Left kidney (tissue), 2 donors: Measurements from ENCODE around the gene ARMC5. TPM values are rescaled to one million over a fixed set of nuclear protein-coding genes. Genes with fewer than 3 reads are reported as not detected.
"Not testable (repeated sequence)": the region's sequence is repeated elsewhere in the genome, so short reads cannot be mapped to it uniquely, and the experiment has no call there.

Experiments used
- DNase-seq: peaks from one replicate; pipeline ENCODE4 v3.0.0-alpha.2; 2013
- polyA plus RNA-seq: library from polyadenylated mRNA; unstranded; fragments of 120-200 nt; gene quantifications from one replicate; pipeline ENCODE4 v1.2.1, GENCODE V29; 2013; ENCODE audit not compliant: insufficient read length

The ARMC5 gene
- polyA plus RNA-seq, 1 donor, result 10.5 TPM

GRCh38 chr16:31430380-31431052, 28.8 kb upstream of the ARMC5 start:
- no peak for DNase-seq

- no peak for DNase-seq
Measured at GRCh38 chr16:31435341-31436220, 23.7 kb upstream of the ARMC5 start.

GRCh38 chr16:31436221-31437045, 22.9 kb upstream of the ARMC5 start:
- no peak for DNase-seq

- no peak for DNase-seq
Measured at GRCh38 chr16:31438414-31438813, 20.9 kb upstream of the ARMC5 start.

GRCh38 chr16:31439023-31439422, 20.3 kb upstream of the ARMC5 start:
- DNase-seq, result not testable (repeated sequence)

DNA sequence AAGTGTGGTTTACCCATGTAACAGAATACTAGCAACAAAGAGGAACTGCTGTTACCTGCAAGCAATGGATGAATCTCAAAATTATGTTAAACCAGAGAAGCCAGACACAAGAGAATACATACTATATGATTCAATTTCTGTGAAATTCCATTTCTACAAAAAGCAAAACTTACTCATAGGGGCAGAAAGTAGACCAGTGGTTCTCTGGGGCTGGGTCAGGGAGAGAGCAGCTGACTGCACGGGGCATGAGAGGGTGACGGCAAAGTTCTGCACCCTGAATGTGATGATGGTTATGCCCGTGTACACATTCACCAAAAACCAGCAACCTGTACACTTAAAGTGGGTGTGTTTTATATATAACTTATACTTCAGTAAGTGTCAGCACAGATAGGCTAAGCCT, 19.8 kb upstream of the ARMC5 start:
- no peak for DNase-seq

DNA sequence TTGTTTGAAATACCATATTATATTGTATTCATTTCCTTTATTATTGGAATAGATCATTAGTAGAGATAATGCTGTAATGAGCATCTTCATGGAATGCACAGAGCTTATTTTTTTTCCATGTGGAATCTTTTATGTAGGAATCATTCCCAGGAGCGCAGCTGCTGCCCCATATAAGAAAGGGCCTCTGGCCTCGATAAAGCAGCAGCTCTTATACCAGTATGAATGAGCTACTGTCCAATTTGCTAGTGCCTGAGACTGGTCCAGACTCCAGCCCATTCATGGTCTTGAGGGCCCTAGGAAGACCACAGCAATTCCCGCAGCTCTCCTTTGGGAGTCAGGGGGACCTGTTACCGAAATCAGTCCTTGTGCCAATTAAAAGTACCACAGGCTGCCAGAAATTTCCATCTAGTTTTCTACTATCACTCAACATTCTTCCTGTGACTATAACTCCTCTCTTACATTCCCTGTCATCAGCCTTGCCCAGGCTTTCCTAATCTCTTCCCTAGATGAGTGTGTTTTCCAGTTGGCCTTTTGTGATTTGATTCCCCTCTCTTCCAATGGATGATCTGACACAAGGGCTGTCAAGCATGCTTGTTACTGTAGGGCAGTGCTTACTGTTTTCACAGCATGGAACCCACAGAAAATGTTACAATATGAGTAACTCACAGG, 18.7 kb upstream of the ARMC5 start:
- no peak for DNase-seq

- no peak for DNase-seq
Measured at GRCh38 chr16:31441956-31442355, 17.3 kb upstream of the ARMC5 start.

GRCh38 chr16:31445931-31446330, 13.4 kb upstream of the ARMC5 start:
- not testable (repeated sequence) for DNase-seq

- no peak for DNase-seq
Measured at GRCh38 chr16:31451201-31451600, 8.1 kb upstream of the ARMC5 start.

- no peak for DNase-seq
Measured at GRCh38 chr16:31451681-31452351, 7.5 kb upstream of the ARMC5 start.

- DNase-seq, result no peak
Measured at GRCh38 chr16:31452631-31453106, 6.6 kb upstream of the ARMC5 start.

GRCh38 chr16:31453255-31454204, 5.8 kb upstream of the ARMC5 start:
- no peak for DNase-seq

DNA sequence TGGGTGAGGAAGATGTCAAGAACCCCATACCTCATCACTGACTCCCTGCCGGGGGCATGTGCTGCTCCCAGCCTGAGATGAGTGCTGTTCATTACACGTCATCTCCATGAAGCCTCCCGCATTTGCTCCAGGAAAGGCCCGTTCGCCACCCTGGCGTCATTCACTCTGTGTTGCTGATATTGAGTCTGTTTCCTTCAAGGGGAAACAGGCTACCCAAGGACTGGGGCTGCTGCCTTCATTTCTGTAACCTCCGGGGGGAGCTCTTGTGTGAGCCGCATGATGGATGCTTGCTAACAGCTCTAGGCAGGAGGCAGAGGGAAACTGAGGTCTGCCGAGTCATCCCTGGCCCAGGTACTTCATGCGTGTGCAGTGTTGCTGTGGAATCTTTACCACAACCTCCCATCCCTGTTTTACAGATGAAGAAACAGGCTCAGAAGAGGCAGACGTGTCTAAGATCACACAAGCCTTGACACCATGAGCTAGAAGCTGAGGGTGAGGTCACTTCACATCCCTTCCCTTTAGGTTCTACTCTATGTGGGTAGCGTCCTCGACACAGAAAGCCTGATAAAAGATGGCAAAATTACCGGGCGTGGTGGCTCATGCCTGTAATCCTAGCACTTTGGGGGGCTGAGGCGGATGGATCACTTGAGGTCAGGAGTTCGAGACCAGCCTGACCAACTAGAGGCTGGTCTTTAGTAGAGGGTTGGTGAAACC, 3.5 kb upstream of the ARMC5 start:
- DNase-seq, result no peak

DNA sequence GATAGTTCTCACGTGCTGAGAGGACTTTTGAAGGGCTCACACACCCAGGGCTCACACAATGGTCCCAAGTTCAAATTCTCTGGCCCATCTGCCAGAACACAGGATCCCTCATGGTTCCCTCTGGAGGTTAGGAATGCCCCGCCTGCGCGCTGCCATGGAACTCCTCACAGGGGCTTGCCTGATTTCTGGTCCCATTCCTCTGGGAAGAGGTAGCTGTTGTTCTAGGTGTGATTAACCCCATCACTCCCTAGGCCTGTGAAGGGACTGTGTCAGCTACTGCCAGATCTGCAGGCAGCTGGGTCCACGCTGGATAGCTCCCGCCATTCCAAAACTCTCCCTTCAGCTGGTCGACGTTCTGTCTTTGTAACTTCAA, 2.3 kb upstream of the ARMC5 start:
- DNase-seq, result no peak

GRCh38 chr16:31458073-31458843, 1.0 kb upstream of the ARMC5 start:
- no peak for DNase-seq

GRCh38 chr16:31459687-31460581, 633 bp downstream of the ARMC5 start:
- DNase-seq, result peak; percentile 100

DNA sequence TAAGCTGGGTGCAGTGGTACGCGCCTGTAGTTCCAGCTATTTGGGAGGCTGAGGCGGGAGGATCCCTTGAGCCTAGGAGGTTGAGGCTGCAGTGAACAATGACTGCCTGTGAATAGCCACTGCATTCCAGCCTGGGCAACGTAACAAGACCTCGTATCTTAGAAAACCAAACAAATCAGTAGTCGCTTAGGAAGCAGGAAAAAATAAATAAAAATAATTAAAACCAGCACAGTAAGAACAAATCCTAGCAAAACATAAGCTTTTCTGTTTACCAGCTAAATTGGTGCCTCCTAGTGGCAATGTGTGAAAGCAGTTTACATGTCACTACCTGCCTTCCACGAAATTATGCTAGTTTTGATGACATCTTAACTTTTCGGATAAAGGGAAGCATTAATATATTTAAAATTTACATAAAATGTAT, 1.3 kb downstream of the ARMC5 start:
- DNase-seq, result no peak
